Cerebellar cortex (tissue), 1 donor: ENCODE data around the gene CTSC.

Experiments
- DNase-seq: peaks from one replicate; pipeline ENCODE4 v3.0.0-alpha.2; 2015; ENCODE audit warnings: low spot score

The CTSC gene

GRCh38 chr11:88337181-88337986 is at the start of gene CTSC:
CTSC (minus strand) TSS chr11:88337736; CDS start chr11:88337672, 64 bp downstream.
- DNase-seq: no peak

DNA sequence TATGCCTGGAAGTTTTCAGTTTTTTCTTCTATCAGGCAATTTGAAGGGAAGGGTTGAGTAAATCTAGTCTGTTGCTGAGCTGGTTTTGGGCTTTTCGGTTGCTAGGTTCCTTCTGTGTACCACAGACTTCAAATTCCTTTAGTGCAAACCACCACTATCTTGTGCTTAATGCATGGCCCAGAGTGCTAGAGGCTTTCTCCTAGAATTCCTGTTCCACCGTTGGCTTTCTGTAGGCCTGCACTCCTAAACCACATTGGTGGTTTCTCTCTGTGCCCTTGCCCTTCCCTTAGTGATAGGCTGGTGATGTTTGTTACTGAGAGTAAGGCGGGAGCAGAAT is 47.1 kb upstream of the CTSC start:
- DNase-seq: no peak

DNA sequence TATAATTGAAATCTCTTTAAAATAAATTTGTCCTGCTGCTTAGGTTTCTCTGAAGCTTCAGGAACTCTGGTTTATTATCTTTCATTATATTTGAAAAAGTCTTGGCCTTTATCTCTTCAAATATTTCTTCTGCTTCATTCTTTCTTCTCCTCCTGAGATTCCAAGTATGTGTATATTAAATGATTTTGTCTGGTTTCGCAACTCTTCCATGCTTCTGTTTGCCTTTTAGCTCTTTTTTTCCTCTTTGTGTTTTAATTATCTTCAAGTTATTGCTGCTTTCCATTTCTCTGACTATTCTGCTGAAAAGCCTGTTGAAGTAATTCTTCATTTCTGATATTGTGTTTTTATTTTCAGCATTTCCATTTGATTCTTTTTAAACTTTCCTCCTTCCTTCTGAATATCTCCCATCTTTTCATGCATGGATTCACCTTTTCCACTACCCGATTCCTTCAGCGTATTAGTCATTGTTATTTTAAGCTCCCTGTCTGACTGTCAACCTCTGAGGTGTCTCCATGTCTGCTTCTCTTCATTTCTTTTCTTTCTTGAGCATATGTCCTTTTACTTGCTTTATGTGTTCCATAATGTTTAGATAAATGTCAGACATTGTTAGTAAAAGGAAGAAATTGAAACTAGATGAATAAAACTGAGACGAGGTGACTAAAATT is 46.6 kb upstream of the CTSC start:
- no peak for DNase-seq

DNA sequence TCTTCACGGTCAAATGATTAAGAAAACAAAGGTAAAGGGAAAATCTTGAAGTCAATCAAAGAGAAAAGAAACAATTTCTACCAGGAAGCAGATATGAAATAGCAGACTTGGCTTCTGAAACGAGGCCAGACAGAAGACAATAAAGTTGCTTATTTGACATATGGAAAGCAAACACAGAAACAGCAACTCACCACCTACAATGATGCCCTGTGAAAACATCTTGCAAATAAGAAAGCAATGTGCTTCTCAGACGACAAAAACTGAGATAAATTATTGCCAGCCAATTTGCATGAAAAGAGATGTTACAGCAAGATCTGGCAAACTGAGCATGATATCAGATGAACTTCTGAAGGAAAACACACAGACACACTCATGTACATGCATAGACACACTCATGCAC is 45.9 kb upstream of the CTSC start:
- no peak for DNase-seq

DNA sequence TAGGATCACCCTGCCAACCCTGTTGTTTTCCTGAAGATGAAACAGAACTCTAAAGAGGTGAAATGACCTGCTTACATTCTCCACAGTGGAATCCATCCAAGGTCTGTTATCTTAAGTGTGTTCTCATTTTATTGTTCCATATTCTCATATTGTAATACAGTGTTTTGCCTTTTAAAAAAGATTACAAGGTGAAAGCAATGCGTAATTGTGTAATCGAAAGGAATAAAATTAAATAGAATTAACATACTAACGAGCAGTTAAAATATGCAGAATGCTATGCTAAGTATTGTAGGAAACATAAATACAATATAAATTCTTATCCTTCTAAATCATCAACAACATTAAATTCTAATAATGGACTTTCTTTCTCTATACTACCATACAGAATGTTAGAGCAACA is 41.6 kb upstream of the CTSC start:
- no peak for DNase-seq

GRCh38 chr11:88378422-88379066 is 41.0 kb upstream of the CTSC start:
- no peak for DNase-seq

DNA sequence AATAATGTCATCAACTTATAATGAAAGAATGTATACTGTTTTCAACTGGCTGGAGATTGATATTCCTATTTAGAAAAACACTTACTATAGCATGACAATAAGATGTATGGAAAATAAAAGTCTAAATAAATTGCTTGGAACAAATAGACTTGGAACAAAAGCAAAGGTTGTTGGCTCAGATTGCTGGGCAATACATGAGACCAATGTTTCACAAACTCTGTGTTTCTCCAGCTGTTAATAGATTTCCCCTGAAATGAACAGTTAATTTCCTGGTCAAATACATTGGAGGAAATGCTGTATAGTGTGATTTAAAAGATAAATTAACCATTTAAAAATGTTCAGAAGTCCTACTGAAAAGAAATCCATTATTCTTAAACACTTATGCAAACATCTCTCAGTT is 40.1 kb upstream of the CTSC start:
- DNase-seq: no peak

DNA sequence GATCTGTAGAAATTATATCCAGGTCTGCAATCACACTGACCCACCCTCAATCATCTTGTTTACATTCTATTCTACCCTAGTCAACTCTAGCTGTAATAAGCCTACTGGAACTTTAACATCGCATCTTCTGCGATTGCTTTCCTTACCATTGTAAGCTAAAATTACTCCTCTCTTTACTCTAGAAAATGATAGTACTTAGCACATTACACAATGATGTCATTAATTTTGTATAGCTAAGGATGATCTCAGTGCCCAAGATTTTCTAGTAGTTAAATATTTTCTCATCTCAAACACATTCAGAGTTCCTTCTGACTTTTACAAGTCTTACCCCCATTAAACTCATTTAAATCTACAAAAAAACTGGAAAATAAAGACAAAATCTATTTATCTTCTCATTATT is 39.6 kb upstream of the CTSC start:
- DNase-seq: no peak

DNA sequence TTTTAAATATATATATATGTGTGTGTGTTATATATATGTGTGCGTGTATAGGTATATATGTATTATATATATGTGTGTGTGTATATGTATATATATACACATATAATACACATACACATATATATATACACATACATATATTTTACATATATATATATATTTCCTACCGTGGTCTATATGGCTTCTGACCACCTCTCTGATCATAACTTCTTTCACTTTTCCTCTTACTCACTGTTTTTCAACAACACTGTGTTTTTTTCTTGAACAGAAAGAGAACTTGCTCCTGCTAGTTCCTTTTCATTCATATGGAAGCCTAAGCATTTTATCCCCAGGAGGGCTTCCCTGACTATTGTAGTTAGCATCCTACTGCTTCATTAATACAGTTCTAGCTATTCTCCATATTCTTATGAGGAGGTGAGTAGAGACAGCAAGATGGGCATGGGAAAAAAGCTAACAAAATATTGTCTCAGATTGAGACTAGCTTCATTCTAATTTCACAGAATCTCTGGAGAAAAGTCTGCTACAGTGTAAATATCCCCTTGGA is 38.5 kb upstream of the CTSC start:
- no peak for DNase-seq

DNA sequence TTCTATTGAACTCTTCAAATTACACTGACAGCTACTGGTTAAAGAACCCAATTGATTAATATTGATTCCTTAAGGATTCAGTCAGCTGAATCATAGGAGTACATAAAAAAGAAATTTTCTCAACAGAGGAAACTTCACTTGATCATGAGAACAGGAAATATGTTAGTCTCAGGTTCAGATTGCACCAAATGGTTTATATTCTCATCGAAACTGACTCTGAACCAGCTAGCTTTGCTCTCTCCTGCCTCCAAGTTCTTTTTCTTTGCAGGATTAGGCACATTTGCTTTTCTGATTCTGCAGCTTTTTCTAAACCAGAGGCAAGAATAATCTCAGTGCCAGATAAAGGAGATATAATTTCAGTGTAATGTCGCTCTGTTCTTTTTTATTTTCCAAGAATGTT is 33.2 kb upstream of the CTSC start:
- DNase-seq: no peak

- no peak for DNase-seq
Measured at GRCh38 chr11:88367310-88367709, 29.8 kb upstream of the CTSC start.

GRCh38 chr11:88363648-88364065 is 26.1 kb upstream of the CTSC start:
- no peak for DNase-seq

DNA sequence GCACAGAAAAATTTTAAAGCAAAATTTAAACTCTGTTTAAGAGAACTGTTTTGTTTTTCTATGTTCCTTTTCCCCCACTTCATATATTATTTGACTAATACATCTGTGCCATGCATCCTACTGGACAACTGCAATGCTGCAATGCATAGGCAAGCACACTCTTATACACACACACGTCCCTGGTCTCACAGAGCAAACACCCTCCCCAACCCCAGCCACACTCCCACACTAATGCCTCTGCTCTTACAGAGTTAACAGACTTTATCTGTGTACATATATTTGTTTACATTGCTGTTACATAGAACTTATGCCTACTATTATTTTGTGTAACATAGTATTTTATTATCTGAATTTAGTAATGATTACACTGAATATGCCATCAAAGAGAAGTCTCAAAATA is 25.5 kb upstream of the CTSC start:
- no peak for DNase-seq

- no peak for DNase-seq
Measured at GRCh38 chr11:88360141-88360540, 22.6 kb upstream of the CTSC start.

DNA sequence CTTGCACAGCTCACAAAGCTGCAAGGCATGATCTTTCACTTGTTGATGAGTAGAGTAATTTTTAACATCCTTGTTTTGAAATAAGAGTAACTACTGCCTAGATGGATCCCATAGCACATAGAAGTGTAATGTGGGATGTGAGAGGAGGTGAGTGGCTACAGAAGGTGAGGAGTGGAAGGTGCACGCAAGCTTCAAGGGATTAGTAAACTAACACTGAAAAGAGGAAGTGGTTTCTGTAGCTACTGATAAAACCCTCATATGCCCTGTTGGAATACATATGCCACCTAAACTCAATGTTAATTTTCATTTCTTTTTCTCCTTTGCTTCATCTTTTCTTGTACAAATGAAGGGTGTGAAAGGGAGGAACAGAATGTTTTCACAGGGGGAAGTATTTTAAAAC is 22.0 kb upstream of the CTSC start:
- DNase-seq: no peak

GRCh38 chr11:88359114-88359513 is 21.6 kb upstream of the CTSC start:
- no peak for DNase-seq

- DNase-seq: no peak
Measured at GRCh38 chr11:88358040-88358431, 20.5 kb upstream of the CTSC start.

DNA sequence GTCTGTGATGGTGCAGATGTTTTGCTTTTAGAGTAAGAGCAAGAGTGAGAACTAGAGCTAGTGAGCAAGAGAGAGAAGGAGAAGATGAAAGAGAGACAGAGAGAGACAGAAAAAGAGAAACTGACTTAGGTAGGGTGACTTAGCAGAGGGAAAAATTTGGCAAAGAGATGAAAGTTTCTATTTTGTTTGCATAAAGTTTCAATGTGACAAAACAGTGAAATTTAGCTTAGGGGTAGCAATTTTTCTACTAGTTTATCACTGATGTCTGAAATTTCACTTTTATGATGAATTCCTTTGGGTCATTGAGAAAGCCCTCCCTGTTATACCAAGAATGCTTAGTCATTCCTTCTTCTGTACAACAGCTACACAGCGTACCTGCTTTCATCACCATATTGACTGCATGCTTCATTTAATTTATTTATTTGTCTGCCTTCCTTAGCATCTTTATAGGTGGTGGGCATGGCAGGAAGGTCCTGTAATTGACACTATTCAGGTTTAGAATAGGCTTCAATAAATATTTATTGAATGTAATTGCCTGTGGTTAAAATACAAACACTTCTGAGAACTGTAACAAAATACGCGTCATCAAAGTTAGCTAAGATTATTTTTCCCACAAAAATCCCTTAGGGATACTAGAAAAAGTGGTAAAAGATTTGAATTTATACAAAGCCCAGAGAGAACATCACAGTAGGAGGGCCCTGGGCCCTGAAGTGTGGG is 19.9 kb upstream of the CTSC start:
- DNase-seq: no peak

DNA sequence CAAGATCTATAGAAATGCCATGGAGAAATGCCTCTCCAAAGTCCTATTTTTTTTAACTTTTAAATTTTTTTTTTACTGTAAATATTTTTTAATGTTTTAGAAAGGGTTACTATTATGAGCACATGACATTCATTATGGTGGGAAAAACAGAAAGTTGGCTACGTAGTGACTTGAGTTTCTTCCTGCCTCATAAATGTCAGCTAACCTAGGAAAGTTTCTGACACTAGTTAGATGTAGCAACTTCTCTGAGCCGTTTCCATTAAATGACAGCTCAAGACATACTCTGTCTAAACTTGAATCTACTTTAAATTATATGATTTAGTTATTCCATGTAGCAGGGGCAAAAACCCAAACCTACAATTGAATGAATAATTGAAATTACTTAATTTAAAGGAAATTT is 18.4 kb upstream of the CTSC start:
- DNase-seq: no peak

GRCh38 chr11:88354912-88355311 is 17.4 kb upstream of the CTSC start:
- no peak for DNase-seq

GRCh38 chr11:88353835-88354496 is 16.4 kb upstream of the CTSC start:
- no peak for DNase-seq

- no peak for DNase-seq
Measured at GRCh38 chr11:88353386-88353785, 15.8 kb upstream of the CTSC start.
